Rectal smooth muscle tissue (tissue), 1 donor: ENCODE results near the gene JMJD1C.
"Not testable (repeated sequence)": the region's sequence is repeated elsewhere in the genome, so short reads cannot be mapped to it uniquely, and the experiment has no call there.

Experiments used
- H3K27ac ChIP-seq: one replicate; pipeline ENCODE4 v1.7.0; 2013; ENCODE audit warnings: low read depth, low read length, inconsistent platforms
- H3K27me3 ChIP-seq: one replicate; pipeline ENCODE4 v1.7.0; 2013; ENCODE audit warnings: low read length; ENCODE audit not compliant: control insufficient read depth, insufficient read depth
- H3K36me3 ChIP-seq: one replicate; pipeline ENCODE4 v1.7.0; 2013; ENCODE audit warnings: low read length; ENCODE audit not compliant: control insufficient read depth, insufficient read depth
- H3K4me1 ChIP-seq: one replicate; pipeline ENCODE4 v1.7.0; 2013; ENCODE audit warnings: low read length; ENCODE audit not compliant: control insufficient read depth, insufficient read depth
- H3K4me3 ChIP-seq: one replicate; pipeline ENCODE4 v1.7.0; 2013; ENCODE audit warnings: low read length
- H3K9ac ChIP-seq: one replicate; pipeline ENCODE4 v1.7.0; 2013; ENCODE audit warnings: low read length

JMJD1C gene, protein sequence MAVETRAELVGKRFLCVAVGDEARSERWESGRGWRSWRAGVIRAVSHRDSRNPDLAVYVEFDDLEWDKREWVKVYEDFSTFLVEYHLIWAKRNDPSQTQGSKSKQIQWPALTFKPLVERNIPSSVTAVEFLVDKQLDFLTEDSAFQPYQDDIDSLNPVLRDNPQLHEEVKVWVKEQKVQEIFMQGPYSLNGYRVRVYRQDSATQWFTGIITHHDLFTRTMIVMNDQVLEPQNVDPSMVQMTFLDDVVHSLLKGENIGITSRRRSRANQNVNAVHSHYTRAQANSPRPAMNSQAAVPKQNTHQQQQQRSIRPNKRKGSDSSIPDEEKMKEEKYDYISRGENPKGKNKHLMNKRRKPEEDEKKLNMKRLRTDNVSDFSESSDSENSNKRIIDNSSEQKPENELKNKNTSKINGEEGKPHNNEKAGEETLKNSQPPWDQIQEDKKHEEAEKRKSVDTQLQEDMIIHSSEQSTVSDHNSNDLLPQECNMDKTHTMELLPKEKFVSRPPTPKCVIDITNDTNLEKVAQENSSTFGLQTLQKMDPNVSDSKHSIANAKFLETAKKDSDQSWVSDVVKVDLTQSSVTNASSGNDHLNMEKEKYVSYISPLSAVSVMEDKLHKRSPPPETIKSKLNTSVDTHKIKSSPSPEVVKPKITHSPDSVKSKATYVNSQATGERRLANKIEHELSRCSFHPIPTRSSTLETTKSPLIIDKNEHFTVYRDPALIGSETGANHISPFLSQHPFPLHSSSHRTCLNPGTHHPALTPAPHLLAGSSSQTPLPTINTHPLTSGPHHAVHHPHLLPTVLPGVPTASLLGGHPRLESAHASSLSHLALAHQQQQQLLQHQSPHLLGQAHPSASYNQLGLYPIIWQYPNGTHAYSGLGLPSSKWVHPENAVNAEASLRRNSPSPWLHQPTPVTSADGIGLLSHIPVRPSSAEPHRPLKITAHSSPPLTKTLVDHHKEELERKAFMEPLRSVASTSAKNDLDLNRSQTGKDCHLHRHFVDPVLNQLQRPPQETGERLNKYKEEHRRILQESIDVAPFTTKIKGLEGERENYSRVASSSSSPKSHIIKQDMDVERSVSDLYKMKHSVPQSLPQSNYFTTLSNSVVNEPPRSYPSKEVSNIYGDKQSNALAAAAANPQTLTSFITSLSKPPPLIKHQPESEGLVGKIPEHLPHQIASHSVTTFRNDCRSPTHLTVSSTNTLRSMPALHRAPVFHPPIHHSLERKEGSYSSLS (N-terminal part only)

DNA sequence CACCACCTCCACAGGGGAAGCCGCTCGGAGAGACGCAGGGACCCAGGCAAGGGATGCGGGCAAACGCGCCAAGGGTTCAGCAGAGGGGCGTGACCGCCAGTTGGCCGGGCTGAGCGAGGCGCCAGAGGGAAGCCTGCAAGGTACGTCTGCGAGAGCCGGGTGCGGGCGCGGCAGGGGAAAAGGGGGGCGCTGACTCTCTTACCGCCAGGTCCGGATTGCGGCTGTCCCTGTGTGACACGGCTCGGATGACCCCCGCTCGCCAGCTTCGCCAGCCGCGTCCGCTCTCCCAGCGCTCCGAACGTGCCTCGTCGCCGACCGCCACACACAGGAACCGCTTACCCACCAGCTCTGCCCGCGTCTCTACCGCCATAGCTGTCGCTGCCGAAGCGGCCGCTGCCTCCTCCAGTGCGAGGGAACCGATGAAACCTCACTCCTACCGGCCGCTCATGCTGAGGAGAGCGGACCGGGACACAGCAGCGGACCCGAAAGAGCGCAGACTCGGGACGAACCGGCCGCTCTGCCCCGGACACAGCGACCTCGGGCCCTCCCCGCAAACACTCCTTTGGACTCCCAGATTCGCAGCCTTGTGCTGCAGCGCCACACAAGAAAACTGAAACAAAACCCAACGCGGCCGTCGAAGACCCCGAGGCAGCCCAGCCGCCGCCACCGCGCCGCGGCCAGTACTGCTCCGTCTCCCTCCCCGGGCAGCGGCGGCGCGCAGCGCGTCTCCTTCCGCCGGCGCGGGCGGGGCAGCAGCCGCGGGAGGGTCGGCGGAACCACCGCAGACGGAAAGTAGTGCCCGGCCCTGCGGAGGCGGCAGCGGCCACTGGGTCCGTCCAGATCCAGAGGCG is at the start of gene JMJD1C:
JMJD1C (minus strand) TSS at position 685 of the 851 bp plus-strand sequence; CDS start at position 370, 315 bp downstream.
- H3K4me3 ChIP-seq = peak within 1 kb of the TSS; percentile 90
- peak within 1 kb of the TSS; percentile 86 for H3K27ac ChIP-seq
- peaks cover 6% of the 10 kb centered on the region for H3K4me1 ChIP-seq
- H3K9ac ChIP-seq = peak within 1 kb of the TSS; percentile 93
- H3K36me3 ChIP-seq = no peaks in the 10 kb centered on the region
- H3K27me3 ChIP-seq = no peaks in the 10 kb centered on the region

DNA sequence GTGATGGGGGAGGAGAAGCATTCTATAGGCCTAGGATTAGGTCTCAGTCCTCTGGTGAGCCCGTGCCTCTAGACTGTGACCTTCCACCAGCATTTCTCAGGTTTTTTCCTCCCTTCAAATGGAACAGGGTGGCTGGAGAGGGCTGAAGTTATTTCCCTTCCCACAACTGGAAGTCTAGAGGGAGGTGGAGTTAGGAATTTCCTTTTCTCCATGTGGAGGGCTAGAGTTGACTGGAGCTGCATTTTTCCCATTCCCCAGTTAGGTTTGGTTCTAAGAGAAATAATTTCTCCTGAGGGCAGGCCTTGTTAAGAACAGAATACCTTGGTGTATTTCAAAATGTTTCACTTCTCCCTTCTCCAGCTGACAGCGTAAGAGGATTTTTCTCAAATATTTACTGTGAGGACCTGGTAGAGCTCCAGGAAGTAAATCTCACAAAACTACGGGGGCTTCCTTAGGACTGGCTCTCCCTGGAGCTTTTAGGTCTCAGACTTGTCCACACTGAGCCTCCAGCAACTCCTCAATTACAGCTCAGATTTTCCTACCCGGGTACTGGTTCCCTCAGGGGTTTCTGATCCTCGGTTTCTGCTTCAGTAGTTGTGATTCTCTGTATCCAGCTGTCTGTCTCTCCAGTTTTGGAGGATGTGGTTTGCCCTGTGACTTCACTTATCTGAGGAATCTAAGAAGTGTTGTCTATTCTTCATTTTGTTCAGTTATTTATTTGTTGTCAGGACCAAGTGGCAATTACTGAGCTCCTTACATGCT is 49.4 kb upstream of the JMJD1C start:
- H3K36me3 ChIP-seq = no peaks in the 10 kb centered on the region
- H3K4me3 ChIP-seq = no peak overlapping the region
- no peak overlapping the region for H3K9ac ChIP-seq
- no peaks in the 10 kb centered on the region for H3K27me3 ChIP-seq
- no peak overlapping the region for H3K27ac ChIP-seq
- H3K4me1 ChIP-seq = peaks cover 10% of the 10 kb centered on the region

DNA sequence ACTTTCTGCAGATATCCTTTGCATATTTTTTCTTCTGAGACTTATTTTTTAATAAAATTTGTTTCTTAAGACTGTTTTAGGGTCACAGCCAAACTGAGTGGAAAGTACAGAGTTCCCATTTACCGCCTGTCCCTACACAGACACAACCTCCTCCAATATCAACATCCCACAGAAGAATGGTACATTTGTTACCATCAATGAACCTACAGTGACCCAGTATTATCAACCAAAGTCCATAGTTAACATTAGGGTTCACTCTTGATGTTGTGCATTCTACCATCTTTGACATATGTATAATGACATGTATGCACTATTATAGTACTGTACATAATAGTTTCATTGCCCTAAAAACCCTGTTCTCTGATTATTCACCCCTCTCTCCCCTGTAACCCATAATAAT is 40.8 kb upstream of the JMJD1C start:
- H3K27ac ChIP-seq = no peak overlapping the region
- no peaks in the 10 kb centered on the region for H3K4me1 ChIP-seq
- H3K36me3 ChIP-seq = no peaks in the 10 kb centered on the region
- H3K9ac ChIP-seq = no peak overlapping the region
- H3K27me3 ChIP-seq = no peaks in the 10 kb centered on the region
- no peak overlapping the region for H3K4me3 ChIP-seq

DNA sequence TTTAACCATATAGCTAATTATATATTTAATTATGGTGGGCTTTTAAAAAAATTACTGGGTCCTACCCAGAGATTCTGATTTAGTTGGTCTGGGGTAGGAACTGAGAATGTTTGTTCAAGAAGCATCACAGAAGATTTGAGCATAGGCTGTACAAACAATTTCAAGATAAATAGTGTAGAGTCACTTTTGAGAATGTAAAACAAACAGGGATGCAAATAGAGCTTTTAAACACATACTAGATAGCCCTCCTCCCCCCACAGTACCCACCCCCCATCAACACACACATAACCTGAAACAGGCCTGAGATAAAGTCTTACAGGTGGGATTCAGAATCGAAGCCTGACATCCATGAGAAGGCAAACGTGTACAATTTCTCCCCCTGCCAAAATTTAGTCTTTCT is 39.8 kb upstream of the JMJD1C start:
- Histone ChIP-seq H3K27me3 (no peaks in the 10 kb centered on the region), H3K36me3 (no peaks in the 10 kb centered on the region), H3K27ac (no peak overlapping the region), H3K4me3 (no peak overlapping the region), H3K9ac (no peak overlapping the region), H3K4me1 (no peaks in the 10 kb centered on the region)

DNA sequence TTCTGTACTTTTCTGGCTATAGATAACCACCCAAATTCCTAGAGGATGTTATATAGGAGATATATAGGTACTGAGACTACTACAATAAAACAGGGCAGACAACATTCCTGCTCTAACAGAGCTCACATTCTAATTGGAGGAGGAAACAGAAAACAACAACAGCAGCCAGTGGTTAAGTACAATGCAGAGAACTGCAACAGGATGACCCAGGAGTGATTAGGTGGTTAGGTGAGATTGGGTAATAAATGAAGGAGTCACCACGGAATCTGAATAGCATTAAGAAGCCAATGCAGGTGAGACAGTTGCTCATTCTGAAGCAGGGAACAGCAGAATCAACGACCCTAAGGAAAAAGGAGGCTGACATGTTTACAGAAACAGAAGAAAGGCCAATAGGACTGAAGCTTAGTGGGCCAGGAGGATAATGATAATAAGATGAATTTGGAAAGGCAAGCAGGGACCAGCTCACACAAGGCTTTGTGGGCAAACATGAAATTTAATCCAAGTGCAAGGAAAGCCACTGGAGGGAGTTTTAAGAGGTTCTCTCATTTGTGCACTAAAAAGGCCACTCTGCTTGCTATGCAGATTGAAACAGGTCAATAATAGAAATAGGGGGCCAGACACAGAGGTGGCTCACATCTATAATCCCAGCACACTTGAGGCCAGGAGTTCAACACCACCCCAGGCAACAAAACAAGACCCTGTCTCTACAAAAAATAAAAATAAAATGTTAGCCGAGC is 38.5 kb upstream of the JMJD1C start:
- H3K36me3 ChIP-seq = no peaks in the 10 kb centered on the region
- no peak overlapping the region for H3K4me3 ChIP-seq
- H3K27me3 ChIP-seq = no peaks in the 10 kb centered on the region
- H3K27ac ChIP-seq = no peak overlapping the region
- no peaks in the 10 kb centered on the region for H3K4me1 ChIP-seq
- no peak overlapping the region for H3K9ac ChIP-seq

DNA sequence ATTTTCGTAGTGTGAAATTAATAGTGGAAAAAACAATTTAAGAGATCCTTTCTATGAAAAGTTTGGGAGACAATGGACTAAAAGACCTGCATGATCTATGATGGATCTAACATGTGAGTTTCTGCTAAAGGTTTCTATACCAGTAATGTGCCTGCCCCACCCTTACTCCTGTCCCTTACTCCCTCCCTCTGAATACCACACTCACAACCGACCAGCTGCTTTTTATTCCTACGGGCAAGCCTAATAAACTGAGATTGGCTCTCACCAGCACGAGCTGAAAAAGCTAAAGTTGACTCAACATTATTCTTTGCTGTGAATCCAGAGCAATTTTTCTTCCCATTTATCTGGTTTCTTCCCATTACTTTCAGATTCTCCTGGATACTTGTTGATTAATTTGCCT is 37.6 kb upstream of the JMJD1C start:
- no peak overlapping the region for H3K4me3 ChIP-seq
- H3K4me1 ChIP-seq = no peaks in the 10 kb centered on the region
- H3K9ac ChIP-seq = no peak overlapping the region
- no peak overlapping the region for H3K27ac ChIP-seq
- H3K36me3 ChIP-seq = no peaks in the 10 kb centered on the region
- no peaks in the 10 kb centered on the region for H3K27me3 ChIP-seq

DNA sequence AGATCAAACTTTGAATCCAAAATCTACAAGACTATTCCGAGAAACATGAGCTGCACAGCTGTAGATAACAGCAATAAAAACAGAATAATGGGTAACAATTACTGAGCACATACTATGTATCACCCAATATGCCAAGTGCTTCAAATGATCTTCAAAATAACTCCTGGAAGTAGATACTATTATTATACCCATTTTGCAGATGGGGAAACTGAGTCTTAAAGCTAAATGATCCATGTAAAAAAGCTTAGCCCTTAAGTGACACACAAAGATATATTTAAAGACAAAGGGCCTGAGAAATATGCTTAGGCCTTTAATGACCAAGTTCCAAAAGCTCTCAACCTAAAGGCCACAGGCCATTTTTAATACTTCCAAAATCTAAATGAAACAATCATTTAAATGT is 37.1 kb upstream of the JMJD1C start:
- no peaks in the 10 kb centered on the region for H3K4me1 ChIP-seq

DNA sequence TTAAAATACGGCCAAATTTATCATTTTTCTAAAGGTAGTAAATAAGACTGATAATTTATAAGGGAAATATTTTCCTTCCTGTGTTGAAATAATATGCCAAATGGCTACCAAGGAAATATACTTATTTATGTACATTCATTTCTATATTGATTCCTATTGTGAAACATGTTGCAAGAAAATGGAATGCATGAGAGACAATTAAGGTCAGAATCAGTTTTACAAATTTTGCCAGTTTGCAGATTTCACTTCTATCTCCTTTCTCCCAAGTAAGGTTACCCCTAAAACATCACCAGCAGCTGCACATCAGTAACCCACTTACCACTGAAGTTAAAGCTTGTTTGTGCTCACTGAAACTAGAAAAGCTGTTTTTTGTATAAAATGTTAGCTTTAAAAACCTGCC is 36.2 kb upstream of the JMJD1C start:
- no peaks in the 10 kb centered on the region for H3K36me3 ChIP-seq
- no peak overlapping the region for H3K4me3 ChIP-seq
- H3K27me3 ChIP-seq = no peaks in the 10 kb centered on the region
- H3K9ac ChIP-seq = no peak overlapping the region
- no peaks in the 10 kb centered on the region for H3K4me1 ChIP-seq
- H3K27ac ChIP-seq = no peak overlapping the region

More for the DNA sequence above, 37.1 kb upstream of the JMJD1C start:
- H3K36me3 ChIP-seq = no peaks in the 10 kb centered on the region
- no peak overlapping the region for H3K27ac ChIP-seq
- no peak overlapping the region for H3K9ac ChIP-seq
- no peak overlapping the region for H3K4me3 ChIP-seq
- H3K27me3 ChIP-seq = no peaks in the 10 kb centered on the region

- not testable (repeated sequence) for H3K27ac ChIP-seq
Measured at GRCh38 chr10:63500551-63500950, 34.8 kb upstream of the JMJD1C start.

GRCh38 chr10:63498665-63499064 is 32.9 kb upstream of the JMJD1C start:
- H3K4me1 ChIP-seq = no peaks in the 10 kb centered on the region
- H3K9ac ChIP-seq = no peak overlapping the region
- no peaks in the 10 kb centered on the region for H3K27me3 ChIP-seq
- no peak overlapping the region for H3K4me3 ChIP-seq
- H3K36me3 ChIP-seq = no peaks in the 10 kb centered on the region
- no peak overlapping the region for H3K27ac ChIP-seq

More at GRCh38 chr10:63500551-63500950, 34.8 kb upstream of the JMJD1C start:
- H3K4me1 ChIP-seq, H3K4me3 ChIP-seq, H3K27me3 ChIP-seq, H3K36me3 ChIP-seq, H3K9ac ChIP-seq: not testable (repeated sequence)
